Liver (tissue), 2 donors: ENCODE measurements around the gene ADCK1.

ENCODE experiments used
- YY1 ChIP-seq: IDR thresholded peaks from 2 replicates; pipeline ENCODE4 v1.6.1; 2016; ENCODE audit warnings: antibody characterized with exemption, mild to moderate bottlenecking
- TF ChIP-seq, protein P1 (sequence below): fragments of 150-350 bp; IDR thresholded peaks from 2 replicates; pipeline ENCODE4 v1.5.1; 2017; ENCODE audit warnings: improper control_type of control experiment, low read depth, low read length; ENCODE audit not compliant: missing input control
- donor health status: healthy.

- TF ChIP-seq, protein P1, sequence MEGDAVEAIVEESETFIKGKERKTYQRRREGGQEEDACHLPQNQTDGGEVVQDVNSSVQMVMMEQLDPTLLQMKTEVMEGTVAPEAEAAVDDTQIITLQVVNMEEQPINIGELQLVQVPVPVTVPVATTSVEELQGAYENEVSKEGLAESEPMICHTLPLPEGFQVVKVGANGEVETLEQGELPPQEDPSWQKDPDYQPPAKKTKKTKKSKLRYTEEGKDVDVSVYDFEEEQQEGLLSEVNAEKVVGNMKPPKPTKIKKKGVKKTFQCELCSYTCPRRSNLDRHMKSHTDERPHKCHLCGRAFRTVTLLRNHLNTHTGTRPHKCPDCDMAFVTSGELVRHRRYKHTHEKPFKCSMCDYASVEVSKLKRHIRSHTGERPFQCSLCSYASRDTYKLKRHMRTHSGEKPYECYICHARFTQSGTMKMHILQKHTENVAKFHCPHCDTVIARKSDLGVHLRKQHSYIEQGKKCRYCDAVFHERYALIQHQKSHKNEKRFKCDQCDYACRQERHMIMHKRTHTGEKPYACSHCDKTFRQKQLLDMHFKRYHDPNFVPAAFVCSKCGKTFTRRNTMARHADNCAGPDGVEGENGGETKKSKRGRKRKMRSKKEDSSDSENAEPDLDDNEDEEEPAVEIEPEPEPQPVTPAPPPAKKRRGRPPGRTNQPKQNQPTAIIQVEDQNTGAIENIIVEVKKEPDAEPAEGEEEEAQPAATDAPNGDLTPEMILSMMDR, result no peak
- TF ChIP-seq YY1, result no peak
Observed at GRCh38 chr14:77931441-77931840, 131.5 kb downstream of the ADCK1 start.
